Measurements from ENCODE around the gene PCDHB14. TPM values are rescaled to one million over a fixed set of nuclear protein-coding genes. Genes with fewer than 3 reads are reported as not detected.
"Not testable (repeated sequence)": the region's sequence is repeated elsewhere in the genome, so short reads cannot be mapped to it uniquely, and the experiment has no call there.

The PCDHB14 gene
- total and polyA plus RNA-seq, 2 of the 4 experiments (the other 2 are of a cell fraction) = 0.18 to 0.36 TPM

DNA sequence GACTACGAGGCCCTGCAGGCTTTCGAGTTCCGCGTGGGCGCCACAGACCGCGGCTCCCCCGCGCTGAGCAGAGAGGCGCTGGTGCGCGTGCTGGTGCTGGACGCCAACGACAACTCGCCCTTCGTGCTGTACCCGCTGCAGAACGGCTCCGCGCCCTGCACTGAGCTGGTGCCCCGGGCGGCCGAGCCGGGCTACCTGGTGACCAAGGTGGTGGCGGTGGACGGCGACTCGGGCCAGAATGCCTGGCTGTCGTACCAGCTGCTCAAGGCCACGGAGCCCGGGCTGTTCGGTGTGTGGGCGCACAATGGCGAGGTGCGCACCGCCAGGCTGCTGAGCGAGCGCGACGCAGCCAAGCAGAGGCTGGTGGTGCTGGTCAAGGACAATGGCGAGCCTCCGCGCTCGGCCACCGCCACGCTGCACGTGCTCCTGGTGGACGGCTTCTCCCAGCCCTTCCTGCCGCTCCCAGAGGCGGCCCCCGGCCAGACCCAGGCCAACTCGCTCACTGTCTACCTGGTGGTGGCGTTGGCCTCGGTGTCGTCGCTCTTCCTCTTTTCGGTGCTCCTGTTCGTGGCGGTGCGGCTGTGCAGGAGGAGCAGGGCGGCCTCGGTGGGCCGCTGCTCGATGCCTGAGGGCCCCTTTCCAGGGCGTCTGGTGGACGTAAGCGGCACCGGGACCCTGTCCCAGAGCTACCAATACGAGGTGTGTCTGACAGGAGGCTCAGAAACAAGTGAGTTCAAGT lies 38.9 kb upstream of the PCDHB14 start:
- H4K20me1 ChIP-seq (ENCODE audit: insufficient read depth, low read length); ATAC-seq (ENCODE audit: low read depth); H3K79me1 ChIP-seq (ENCODE audit: low read depth in 1 of 2, low read length in 2 of 2); H3K14ac ChIP-seq (replicated peaks; ENCODE audit: low read depth, low read length); H3K4ac ChIP-seq (ENCODE audit: low read depth, low read length); DNase-seq; H3K18ac ChIP-seq (ENCODE audit: low read depth, low read length); H3K4me2 ChIP-seq (ENCODE audit: low read depth, low read length); H3K4me3 ChIP-seq (ENCODE audit: insufficient read depth, low read depth, low read length); H2BK120ac ChIP-seq (ENCODE audit: low read depth, low read length); H2BK15ac ChIP-seq (ENCODE audit: low read depth, low read length); H2BK20ac ChIP-seq (ENCODE audit: low read depth, low read length); POLR2A ChIA-PET (ENCODE audit: unreplicated experiment); H2BK5ac ChIP-seq (ENCODE audit: low read depth, low read length, poor library complexity, severe bottlenecking); H3K4me1 ChIP-seq (ENCODE audit: control insufficient read depth, insufficient read depth, low read length); H3K23ac ChIP-seq (ENCODE audit: low read depth, low read length); H2AK5ac ChIP-seq (ENCODE audit: low read depth, low read length); H3K36me3 ChIP-seq (ENCODE audit: control insufficient read depth, insufficient read depth, low read length); H3K9ac ChIP-seq (ENCODE audit: low read depth, low read length); dilution Hi-C loops (cut with HindIII; ENCODE audit: low sequenced_read_pairs, unreplicated experiment); CTCF ChIA-PET; H4K91ac ChIP-seq (ENCODE audit: insufficient read depth, low read depth, low read length); in situ Hi-C loops (cut with MboI; ENCODE audit: low sequenced_read_pairs); H4K5ac ChIP-seq (ENCODE audit: low read depth, low read length); H2AK9ac ChIP-seq (replicated peaks; ENCODE audit: low read depth, low read length, poor library complexity); H3K56ac ChIP-seq (ENCODE audit: extremely low read depth, insufficient read depth, low read length); H3K27ac ChIP-seq (ENCODE audit: insufficient read depth, low read length); intact Hi-C loops (cut with micrococcal nuclease); H3K9me1 ChIP-seq (ENCODE audit: insufficient read depth, low read length); H3K27me3 ChIP-seq (ENCODE audit: control insufficient read depth, insufficient read depth, low read length); H4K8ac ChIP-seq (ENCODE audit: low read depth in 2 of 2, low read length in 2 of 2); BruUV-seq (replicated peaks); H2AFZ ChIP-seq (replicated peaks; ENCODE audit: low read length, poor library complexity): not testable (repeated sequence)
- WGBS, 2 experiments (ENCODE audit: extremely low coverage in 2 of 2, insufficient read length in 1 of 2) = 60% methylated on average over 1 of the region's 69 CpGs; no CpG with 5 or more reads in 1 of the 2 experiments
- peaks cover 25% of the 10 kb centered on the region; the same call in 1 of the 2 replicates for H3K9me3 ChIP-seq (ENCODE audit: control insufficient read depth, insufficient read depth, low read length)

All from IMR-90 (cell line).